NCI-H2196 (cell line): Measurements from ENCODE around the gene ST8SIA2.

Experiments
- DNase-seq: peaks from one replicate; lab custom pipeline; 2025; ENCODE audit not compliant: unreplicated experiment; lab: John Stamatoyannopoulos, UW

ST8SIA2 gene, protein sequence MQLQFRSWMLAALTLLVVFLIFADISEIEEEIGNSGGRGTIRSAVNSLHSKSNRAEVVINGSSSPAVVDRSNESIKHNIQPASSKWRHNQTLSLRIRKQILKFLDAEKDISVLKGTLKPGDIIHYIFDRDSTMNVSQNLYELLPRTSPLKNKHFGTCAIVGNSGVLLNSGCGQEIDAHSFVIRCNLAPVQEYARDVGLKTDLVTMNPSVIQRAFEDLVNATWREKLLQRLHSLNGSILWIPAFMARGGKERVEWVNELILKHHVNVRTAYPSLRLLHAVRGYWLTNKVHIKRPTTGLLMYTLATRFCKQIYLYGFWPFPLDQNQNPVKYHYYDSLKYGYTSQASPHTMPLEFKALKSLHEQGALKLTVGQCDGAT

DNA sequence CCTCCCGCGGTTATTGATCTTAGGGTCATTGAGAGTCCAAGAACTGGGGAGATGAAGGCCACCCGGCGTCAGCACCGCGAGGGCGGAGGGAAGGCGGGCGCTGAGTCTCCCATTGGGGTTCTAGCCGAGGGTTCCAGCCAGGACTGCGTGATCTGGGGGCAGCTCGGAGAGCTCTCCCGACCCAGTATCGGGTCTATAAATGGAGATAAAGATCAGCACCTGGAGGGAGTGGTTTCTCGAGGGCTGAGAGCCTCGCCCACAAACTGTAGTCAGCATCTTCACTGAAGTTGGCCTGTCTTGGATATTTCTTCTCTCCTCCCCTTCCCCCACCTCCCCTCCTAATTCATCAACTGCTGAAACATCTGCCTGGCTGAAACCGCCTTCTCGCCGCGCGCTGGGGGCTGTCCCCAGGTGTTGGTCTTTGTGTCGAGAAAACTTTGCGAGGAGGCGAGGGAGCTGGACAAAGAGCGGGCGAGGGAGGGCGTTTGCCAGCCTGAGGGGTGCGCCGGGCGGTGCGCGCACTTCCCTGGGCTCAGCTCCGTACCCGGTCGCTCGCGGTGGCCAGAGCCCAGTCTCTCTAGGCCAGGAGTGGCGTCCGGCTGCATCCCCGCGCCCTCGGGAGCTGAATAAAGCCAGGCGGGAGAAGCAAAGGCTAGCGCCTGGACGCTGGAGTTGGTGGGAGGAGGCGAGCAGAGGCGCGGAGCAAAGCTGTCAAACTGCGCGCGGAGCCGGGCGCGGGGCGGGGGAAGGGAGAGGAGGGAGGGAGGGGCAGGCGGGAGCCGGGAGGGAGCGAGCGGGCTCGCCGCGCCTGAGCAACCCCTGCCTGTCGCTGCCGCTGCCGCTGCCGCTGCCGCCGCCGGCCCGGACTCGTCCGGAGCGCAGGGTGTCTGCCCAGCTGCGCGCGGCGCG is at the start of gene ST8SIA2:
Gene ST8SIA2 (plus strand): TSS at position 811 of the 909 bp plus-strand sequence. CDS start 184 bp downstream, outside the sequence.
- no peak for DNase-seq

DNA sequence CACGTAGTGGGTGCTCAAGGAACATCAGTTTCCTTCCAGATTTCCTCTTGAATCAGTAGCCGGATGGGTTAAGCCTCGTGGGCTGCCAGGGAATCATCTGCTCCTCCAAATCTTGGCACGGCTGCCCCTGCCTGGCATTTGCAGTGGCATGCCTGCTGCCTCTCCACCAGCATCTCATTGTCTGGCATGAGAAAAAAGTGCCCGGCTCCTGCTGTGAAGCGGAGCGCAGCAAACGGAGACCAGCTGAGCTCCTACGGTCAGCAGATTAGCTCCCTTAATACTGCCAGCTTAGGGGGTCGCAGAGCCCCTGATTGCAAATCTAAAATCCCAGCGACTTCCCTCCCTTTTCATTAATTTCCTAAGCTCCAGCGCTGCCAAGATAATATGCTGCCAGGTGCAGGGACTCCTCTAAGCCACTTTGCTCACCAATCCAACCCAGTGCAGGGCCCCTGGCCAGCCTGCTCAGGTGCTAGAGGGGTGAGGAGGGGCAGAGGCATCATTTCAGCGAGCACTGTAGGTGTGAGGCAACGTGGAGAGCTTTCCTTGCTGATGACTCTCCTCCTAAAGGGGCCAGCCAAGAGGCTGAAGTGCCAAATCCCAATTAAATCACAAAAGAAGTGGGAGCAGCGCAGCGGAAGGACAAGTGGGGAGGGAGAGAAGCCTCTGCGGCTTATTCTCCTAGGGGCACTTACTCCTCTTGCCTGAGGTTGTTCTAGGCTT is 49.6 kb upstream of the ST8SIA2 start:
- DNase-seq = peak; percentile 21

DNA sequence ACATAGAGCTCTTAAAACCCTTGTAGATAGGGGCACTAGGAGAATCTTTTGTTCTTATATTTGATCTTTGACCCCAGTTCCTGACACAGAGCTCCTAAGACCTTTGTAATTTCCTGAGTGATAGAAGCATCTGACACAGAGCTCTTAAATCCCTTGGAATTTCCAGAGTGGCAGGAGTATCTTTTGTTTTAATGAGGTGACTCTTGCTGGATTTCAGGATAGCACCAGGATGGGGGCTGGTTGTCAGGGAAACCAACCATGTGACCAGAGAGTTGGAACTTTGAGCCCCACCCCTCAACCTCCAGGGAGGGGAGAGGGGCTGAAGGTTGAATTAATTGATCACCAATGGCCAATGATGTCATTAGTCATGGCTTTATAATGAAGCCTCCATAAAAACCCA is 47.6 kb upstream of the ST8SIA2 start:
- DNase-seq = no peak

DNA sequence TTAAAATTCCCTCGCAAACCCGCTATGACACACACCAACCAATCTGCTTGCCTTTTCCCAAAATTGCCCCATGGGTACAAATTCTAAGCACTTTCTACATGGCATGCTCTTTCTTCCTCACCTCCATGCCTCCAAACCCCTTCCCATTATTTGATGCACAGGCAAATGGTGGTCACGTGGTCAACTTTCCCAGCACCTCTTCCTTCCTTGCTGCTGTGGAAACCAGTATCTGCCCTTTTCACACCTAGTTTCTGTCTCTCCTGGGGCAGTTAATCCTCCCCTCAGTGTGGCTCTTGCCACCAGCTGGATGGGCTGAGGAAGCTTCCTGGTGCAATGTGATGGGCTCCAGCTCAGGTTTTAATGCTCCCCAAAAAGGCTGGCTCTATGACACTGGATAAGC is 38.4 kb upstream of the ST8SIA2 start:
- DNase-seq = no peak

DNA sequence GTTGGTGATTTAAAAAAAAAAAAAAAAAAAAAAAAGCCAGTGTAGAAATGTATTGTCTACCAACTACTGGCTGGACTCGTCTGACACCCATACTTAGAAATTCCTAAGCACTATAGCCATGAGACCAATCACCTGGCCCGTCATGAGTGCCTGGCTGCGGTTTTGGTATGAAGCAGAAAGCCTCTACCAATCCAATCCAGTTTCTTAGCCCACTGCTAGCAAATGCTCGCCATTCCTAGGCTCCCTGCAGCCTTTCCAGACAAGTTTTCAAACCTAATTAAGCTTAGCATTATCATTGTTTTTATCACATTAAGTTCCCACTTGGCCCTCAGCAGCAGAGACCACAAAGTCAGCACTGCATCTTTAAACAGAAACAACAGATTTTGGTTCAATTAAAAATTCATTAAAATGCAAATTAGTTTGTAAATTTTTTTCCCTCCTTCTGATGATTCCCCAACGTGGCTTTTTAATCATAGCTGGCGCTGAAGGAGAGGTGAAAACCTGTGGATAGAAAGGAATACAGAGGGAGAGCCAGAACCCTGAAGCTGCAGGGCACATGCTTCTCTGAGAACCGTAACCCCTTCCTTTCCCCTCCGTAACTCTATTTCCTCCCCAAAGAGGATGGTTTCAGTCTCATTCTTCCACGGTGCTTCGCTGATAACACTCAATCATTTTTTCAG is 32.2 kb upstream of the ST8SIA2 start:
- no peak for DNase-seq

DNA sequence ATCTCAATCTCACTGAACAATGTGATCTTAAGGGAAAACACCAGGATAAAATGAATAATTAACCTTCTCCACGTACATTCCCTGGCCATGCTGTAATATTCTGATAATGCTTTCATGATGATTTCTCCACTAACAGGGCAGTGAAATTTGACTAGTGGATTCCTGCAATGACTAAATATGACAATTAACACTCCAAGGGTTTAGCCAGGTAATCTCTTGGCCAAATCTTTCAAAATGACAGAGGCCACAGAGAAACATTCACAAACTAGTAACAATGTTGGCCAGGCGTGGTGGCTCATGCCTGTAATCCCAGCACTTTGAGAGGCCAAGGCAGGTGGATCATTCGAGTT is 31.7 kb upstream of the ST8SIA2 start:
- no peak for DNase-seq

DNA sequence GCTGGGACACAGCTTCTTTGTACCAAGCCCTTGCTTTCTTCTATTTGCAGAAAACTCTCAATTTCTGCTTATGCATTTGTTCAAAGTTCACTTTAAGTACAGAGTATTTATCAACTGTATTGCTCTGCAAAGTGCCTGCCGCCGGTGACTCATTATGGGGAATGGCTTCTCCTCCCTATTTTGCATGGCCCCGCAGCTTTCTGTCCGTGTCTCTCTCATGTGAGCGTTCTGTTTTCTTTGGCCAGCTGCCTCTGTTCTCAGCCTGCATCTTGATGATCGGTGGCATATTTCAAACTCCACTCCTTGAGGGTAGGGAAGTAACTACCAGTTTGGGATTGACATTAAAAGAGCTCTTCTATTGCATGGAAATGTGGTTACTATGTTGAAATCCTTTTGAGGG is 28.6 kb upstream of the ST8SIA2 start:
- no peak for DNase-seq

DNA sequence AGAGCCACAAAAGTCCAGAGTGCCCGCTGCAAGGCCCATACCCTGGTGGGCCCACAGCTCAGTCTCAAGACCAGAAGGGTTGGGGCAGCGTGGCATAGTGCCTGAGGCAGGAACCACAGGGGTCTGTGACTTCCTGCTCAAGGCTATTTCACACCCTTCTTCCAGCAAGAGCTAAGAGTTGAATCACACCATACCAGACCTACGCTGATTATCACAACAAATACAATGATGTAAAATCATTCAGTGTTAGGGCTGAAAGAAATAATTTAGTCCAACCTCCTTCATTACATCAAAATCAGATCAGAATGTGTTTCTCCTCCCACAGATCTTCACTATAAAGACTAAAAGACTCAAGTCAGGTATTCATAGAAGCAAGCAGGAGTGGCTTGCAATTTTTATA is 27.8 kb upstream of the ST8SIA2 start:
- DNase-seq = no peak

DNA sequence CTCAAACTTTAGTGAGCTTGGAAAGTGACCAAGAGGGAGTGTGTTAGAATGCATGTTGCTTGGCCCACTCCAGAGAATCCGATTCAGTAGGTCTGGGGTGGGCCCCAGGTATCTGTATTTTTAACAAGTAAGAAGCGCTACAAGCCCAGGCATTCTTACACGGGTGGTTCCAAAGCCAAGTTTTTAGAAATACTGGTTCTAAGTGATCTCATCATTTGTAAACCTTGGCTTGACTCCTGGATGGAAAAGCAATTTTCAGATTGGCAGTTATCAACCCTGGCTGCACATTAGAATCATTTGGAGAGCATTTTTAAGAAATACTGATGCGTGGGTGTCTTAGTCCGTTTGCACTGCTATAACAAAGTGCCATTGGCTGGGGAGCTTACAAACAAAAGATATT is 27.3 kb upstream of the ST8SIA2 start:
- DNase-seq = no peak

DNA sequence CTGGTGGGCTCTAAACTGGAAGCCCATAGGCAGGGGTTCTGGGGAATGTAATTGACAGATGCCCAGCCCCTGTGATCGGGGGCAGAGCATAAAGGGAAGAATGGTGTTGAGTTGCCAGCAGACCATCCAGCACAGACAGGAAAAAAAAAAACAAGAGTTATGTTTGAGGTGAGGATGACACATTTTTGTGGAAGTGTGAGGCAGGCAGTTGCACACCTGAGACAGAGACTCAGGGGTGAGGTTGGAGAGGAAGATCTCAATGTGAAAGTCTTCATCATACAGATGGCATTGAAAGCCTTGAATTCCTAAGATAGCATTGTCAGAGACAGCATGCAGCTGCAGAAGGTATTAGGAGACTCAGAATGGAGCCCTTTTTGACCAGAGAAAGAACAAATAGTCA is 18.6 kb upstream of the ST8SIA2 start:
- DNase-seq = no peak

DNA sequence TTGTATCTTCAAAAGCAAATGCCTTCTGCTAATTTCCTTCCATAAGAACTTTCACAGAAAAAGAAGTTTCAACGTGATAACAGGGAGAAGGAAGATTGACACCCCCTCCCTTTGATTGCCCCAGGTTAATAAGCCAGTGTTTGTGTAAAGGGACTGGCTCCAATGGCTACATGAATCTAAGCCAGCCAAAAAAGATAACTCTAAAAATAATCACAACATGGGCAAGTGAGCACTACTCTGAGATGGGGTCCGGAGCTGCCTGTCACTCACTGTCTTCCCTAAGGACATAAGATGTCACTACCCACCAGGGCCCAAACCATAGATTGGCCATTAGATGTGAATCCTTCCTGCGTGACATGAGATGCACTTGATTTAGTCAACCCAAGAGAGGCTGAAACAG is 17.6 kb upstream of the ST8SIA2 start:
- no peak for DNase-seq

DNA sequence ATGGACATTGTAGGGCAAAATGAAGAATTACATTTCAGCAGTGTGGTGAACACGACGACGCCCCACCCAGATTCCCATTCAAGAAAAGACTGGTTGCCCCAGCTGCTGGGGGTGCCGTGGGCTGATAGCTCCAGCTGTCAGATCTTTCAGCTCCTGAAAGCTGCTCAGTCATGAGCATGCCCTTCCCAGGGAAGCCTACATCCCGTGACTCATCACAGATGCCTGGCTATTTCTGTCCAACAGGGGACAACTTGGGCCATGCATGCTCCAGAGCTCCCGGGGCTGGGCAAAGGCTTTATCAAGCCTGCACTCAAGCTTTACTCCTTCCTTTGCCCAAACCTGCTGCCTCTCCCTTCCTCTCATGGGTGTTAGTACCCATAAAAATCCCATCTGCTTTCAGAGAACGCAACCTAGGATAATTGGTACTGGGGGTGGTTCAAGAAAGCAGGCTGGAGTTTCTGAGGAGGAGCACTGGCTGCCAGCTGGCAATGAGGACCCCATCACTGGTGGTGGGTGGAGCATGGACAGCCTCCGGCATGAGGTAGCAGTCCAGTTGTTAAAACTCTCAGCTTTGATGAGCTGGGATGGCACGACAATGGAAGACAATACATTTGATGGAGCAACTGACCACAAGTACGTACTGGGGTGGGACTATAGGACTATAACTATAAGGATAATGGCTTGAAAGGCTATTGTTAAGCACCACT is 16.4 kb upstream of the ST8SIA2 start:
- DNase-seq = no peak

DNA sequence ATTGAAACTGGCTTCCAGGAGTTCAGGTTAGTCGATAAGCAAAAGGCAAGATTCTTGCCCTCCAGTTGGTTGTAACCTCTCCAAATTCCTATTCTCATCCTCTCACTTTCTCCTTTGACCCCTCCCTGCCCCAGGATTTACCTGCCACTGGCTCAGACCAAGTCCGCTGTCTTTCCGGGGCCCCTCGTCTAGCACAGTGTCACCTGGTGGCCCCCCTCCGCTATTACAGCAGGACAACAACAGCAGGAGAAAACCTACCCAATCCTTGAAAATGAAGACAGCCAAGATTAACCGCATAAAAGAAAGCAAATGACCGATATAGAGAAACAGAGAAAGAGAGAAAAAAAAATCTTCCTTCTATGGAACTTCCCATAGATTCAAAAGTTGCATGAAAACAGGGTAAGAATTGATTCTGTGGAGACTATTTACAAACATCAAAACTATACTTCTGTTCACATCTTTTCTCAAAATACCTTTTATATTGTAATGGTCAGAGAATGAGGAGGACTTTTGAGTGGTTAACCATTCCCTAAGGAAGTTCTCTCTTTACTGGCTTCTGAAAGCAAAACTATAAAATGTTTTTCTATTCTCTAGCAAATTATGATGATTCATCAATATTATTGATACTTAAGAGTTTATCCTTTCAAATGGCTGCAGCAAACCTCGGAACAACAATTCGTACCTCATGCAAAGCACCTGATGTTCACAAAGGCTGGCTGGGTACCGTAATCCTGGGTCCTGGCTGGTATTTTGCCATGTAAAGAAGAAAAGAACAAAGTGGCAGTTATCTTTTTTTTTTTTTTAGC is 10.0 kb upstream of the ST8SIA2 start:
- DNase-seq = no peak

DNA sequence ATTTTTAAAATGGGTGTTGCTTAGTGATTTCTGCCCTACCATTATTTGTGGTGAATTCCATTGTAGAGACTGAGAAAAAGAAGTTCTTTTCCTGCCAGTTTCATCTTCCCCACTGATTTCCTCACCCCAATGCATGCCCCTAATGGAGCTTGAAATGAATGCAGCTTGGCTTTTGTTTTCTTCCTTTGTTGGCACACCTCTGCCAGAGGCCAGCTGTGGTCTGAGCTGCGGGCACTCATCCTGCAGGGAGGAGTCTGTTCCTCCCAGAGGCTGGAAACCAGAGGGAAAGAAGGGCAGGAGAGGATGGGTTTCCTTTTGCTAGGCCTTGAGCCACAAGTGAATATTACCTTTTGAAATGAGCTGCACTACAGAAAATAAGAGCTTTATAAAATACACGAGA is 9.3 kb upstream of the ST8SIA2 start:
- no peak for DNase-seq

DNA sequence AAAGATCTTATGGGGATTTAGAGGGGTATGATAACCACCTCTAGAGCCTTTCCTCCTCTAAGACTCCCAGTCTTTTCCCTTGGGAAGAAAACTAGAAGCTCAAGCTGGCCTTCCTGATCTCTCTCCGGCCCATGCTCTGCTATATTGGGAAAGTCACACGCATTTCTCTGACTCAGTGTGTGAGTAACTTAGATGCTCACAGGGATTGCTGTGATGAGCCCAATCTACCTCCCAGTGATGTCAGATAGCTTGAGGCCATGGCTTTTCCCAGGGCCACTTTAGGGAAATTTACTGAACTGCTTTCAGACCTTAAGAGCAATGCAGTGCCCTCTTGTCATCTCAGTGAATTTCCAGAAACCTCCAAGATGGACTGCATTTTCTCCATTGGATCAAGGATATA is 8.6 kb upstream of the ST8SIA2 start:
- no peak for DNase-seq

DNA sequence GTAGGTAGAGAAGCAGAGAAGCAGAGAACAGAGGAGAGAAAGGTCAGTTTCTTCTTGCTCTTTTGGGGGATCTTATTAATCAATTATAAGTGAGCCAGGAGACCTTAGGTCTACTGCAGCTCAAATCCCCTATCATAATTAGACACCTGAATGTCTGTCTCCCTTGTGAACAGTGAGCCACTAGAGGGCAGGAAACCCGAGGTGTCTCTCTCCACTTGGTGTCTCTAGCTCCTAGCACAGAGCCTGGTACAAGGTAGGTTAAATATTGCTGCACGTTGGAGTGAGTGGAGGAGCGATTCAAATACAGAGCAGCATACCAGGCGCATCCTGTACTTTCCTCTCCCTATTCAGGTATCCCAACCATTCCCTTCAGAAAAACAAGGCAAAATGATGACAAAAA is 2.0 kb upstream of the ST8SIA2 start:
- DNase-seq = no peak

DNA sequence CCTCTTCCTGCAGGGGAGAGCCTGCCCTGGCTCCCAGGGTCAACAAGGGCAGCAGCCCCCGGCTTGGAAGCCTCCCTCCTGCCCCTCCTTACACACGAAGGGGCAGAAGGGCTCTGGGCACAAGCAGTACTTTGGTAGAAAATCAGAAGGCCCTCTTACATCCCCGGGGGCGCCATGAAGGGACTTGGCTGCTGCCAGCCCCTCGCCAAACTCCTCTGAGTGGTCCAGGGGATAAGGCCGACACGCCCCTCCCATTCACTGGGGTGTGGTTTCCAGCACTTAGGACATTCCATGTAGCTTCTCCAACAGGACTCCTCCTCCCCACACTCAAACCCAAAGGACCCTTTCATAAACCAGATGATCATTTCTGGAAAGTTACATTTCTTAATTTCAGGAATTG is 1.2 kb upstream of the ST8SIA2 start:
- no peak for DNase-seq

DNA sequence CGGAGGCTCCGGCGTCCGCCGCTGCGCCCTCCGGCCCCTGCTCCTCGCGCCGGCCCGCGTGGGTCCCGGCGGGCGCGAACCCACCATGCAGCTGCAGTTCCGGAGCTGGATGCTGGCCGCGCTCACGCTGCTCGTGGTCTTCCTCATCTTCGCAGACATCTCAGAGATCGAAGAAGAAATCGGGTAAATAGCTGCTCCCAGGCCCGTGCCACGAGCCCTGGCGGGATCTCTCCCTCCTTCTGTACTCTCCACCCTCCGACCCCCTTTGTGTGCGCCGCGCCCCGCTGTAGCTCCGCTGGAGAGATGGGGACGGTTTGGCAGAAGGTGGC is 263 bp downstream of the ST8SIA2 start:
- no peak for DNase-seq

DNA sequence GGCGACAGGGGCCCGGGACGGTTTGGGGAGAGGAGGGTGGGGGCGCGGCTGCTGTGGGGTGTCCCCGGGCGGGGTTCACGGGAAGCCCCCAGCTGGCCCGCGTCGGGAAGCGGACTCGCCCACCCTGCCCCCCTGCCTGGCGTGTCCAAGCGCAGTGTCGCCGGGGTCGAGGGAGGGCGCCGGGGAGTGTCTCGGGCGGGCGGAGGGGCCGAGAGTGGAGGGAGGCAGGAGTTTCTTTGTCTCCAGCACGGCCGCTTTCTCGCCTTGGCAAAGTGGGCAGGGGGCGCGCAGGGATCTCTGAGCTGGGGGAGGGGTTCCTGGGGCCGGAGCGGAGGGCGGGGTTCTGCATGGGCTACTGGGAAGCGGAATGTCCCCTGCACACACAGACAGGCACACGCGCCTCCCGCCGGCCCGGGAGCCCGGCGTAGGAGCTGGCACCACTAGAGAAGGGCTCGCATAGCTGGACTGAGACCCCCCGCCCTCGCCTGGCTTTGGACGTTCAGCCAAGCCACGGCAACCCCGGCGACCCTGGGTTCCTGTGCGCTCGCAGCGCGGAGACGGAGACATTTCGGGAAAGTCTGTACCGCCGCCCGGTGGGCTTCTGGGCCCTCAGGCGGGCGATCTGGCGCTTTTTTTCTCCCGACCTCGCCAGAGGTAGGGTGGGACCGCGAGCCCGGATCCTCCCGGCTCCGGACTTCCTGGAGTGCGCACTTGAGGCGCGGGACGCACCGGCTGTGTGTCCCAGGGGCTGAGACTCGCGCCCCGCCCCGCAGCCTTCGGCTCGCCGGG is 822 bp downstream of the ST8SIA2 start:
- DNase-seq = no peak
